Measurements from ENCODE around the gene EXT2. TPM values are rescaled to one million over a fixed set of nuclear protein-coding genes. Genes with fewer than 3 reads are reported as not detected.

Gene EXT2
- total RNA-seq, 1 donor from 2014 or later, result 75.0 TPM

DNA sequence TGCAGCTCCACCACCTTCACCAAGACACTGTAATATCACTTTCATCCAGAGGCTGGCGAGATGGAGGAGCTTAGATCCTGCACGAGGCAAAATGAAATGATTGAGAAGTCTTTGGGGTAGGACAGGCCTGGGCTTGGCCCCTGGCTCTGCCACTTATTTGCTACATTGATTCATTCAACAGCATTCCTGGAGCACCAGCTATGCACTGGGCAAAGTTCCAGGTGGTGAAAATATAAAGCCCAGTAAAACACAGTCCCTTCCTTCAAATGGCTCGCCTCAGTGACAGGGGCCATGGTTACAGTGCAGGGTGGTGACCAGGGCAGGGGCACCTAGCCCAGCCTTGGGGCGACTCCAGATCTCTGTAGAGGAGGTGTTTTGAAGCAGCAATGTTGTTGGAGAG, 194.7 kb downstream of the EXT2 start:
- H3K36me3 Mint-ChIP-seq, result no peaks in the 10 kb centered on the region
- peaks cover 14% of the 10 kb centered on the region for H3K4me1 Mint-ChIP-seq
- no peak for DNase-seq (ENCODE audit: low spot score in 2 of 2, unreplicated experiment in 2 of 2)
- H3K27ac Mint-ChIP-seq, result no peak overlapping the region
- H3K27me3 Mint-ChIP-seq (ENCODE audit: low read depth), result peaks cover 5% of the 10 kb centered on the region
- no peak overlapping the region for H3K4me3 Mint-ChIP-seq
- TF ChIP-seq, protein P1, sequence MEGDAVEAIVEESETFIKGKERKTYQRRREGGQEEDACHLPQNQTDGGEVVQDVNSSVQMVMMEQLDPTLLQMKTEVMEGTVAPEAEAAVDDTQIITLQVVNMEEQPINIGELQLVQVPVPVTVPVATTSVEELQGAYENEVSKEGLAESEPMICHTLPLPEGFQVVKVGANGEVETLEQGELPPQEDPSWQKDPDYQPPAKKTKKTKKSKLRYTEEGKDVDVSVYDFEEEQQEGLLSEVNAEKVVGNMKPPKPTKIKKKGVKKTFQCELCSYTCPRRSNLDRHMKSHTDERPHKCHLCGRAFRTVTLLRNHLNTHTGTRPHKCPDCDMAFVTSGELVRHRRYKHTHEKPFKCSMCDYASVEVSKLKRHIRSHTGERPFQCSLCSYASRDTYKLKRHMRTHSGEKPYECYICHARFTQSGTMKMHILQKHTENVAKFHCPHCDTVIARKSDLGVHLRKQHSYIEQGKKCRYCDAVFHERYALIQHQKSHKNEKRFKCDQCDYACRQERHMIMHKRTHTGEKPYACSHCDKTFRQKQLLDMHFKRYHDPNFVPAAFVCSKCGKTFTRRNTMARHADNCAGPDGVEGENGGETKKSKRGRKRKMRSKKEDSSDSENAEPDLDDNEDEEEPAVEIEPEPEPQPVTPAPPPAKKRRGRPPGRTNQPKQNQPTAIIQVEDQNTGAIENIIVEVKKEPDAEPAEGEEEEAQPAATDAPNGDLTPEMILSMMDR (IDR thresholded peaks at IDR 0.05; ENCODE audit: unreplicated experiment), result no peak
- no peaks in the 10 kb centered on the region for H3K9me3 Mint-ChIP-seq

Other genes with a start within 250 kb of the EXT2 start
- 24.3 to 29.2 TPM (median 26.8 TPM) in 3 replicates for gene ALKBH3, start 214.8 kb upstream of the EXT2 start, total RNA-seq
- gene C11orf96, start 153.0 kb upstream of the EXT2 start, total RNA-seq, result 2.1 to 2.6 TPM (median 2.4 TPM) in 3 replicates
- not detected in 3 replicates for gene ACCSL, start 47.7 kb upstream of the EXT2 start, total RNA-seq
- gene ACCS, start 29.4 kb upstream of the EXT2 start, total RNA-seq, result 54.2 to 60.1 TPM (median 58.3 TPM) in 3 replicates
- 5.5 to 6.4 TPM (median 5.5 TPM) in 3 replicates for gene ALX4, start 214.5 kb downstream of the EXT2 start, total RNA-seq